Ishikawa (cell line): ENCODE data around the gene AMMECR1.

Experiments used
- CEBPB ChIP-seq: IDR thresholded peaks from 2 replicates; pipeline ENCODE4 v1.6.1; 2012
- CREB1 ChIP-seq: IDR thresholded peaks from 2 replicates; pipeline ENCODE4 v1.6.1; 2012; ENCODE audit warnings: low read depth
- EGR1 ChIP-seq: IDR thresholded peaks from 2 replicates; pipeline ENCODE4 v1.6.1; 2012
- EP300 ChIP-seq: IDR thresholded peaks from 2 replicates; pipeline ENCODE4 v1.6.1; 2012; ENCODE audit warnings: borderline replicate concordance
- FOXM1 ChIP-seq: IDR thresholded peaks from 2 replicates; pipeline ENCODE4 v1.6.1; 2012; ENCODE audit warnings: low read depth, borderline replicate concordance
- MAX ChIP-seq: IDR thresholded peaks from 2 replicates; pipeline ENCODE4 v1.6.1; 2012
- NFIC ChIP-seq: IDR thresholded peaks from 2 replicates; pipeline ENCODE4 v1.6.1; 2012
- RAD21 ChIP-seq: IDR thresholded peaks from 2 replicates; pipeline ENCODE4 v1.6.1; 2012; ENCODE audit warnings: low read depth
- REST ChIP-seq: IDR thresholded peaks from 2 replicates; pipeline ENCODE4 v1.6.1; 2012; ENCODE audit warnings: low read depth, mild to moderate bottlenecking
- TAF1 ChIP-seq: IDR thresholded peaks from 2 replicates; pipeline ENCODE4 v1.6.1; 2012; ENCODE audit warnings: low read depth, mild to moderate bottlenecking
- TCF12 ChIP-seq: IDR thresholded peaks from 2 replicates; pipeline ENCODE4 v1.6.1; 2012; ENCODE audit warnings: low read depth
- TEAD4 ChIP-seq: IDR thresholded peaks from 2 replicates; pipeline ENCODE4 v1.6.1; 2012
- USF1 ChIP-seq: IDR thresholded peaks from 2 replicates; pipeline ENCODE4 v1.6.1; 2012
- YY1 ChIP-seq: IDR thresholded peaks from 2 replicates; pipeline ENCODE4 v1.6.1; 2012; ENCODE audit warnings: low read depth
- ZBTB7A ChIP-seq: IDR thresholded peaks from 2 replicates; pipeline ENCODE4 v1.6.1; 2012; ENCODE audit warnings: low read depth

Gene AMMECR1

GRCh38 chrX:110302975-110303374 lies 14.9 kb downstream of the AMMECR1 start:
- TF ChIP-seq CREB1 (no peak), NFIC (no peak), EGR1 (no peak), TEAD4 (no peak), YY1 (no peak), CEBPB (no peak), FOXM1 (no peak), TAF1 (no peak)

GRCh38 chrX:110301194-110301593 lies 16.7 kb downstream of the AMMECR1 start:
- TF ChIP-seq TCF12 (no peak), TEAD4 (no peak)

DNA sequence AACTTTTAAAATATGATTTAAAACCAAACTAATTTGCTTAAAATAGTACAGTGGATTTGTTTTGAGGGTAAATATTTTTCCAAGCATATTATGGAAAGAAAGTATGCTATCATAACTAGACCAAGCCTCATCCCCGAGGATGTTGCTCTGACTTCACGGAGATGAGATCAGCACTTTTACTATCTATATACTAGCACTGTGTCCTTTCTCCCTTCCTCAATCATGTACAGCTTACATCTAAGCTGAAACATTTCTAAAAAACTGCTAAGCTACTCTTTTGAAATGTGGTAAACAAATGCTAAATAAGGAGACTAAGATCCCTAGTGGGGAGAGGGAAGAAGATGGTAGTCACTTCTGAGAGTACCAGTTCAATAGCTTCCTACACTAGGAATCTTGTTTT lies 23.8 kb downstream of the AMMECR1 start:
- TF ChIP-seq TCF12 (no peak), NFIC (no peak), CREB1 (no peak)

- TF ChIP-seq NFIC (no peak), TAF1 (no peak), EGR1 (no peak), TEAD4 (no peak), TCF12 (no peak), USF1 (no peak), ZBTB7A (no peak), REST (no peak), RAD21 (no peak), EP300 (no peak), YY1 (no peak), FOXM1 (no peak), MAX (no peak), CEBPB (no peak), CREB1 (no peak)
These were observed 24.2 kb downstream of the AMMECR1 start for GRCh38 chrX:110293658-110294057.

DNA sequence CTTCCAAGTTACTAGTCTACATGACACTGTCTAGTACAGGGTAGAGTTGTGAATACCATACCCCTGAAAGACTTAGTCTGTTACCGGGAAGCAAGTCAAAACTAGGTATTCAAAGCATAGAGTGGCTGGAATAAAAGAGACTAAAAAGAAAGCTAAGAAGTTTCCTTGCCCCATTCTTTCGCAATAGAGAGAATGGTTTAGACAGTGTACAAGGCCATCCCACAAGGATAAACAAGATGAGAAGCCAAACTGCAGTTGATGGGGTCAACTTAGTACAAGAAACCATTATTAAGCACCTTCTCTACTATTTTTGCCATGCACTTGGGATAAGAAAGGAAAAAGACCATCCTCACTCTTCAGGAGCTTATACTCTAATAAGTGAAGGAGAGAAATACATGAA lies 30.3 kb downstream of the AMMECR1 start:
- TF ChIP-seq REST (no peak), TAF1 (no peak), CREB1 (no peak), EP300 (no peak), NFIC (no peak), EGR1 (no peak), USF1 (no peak), MAX (no peak), RAD21 (no peak), FOXM1 (no peak), TCF12 (no peak)

DNA sequence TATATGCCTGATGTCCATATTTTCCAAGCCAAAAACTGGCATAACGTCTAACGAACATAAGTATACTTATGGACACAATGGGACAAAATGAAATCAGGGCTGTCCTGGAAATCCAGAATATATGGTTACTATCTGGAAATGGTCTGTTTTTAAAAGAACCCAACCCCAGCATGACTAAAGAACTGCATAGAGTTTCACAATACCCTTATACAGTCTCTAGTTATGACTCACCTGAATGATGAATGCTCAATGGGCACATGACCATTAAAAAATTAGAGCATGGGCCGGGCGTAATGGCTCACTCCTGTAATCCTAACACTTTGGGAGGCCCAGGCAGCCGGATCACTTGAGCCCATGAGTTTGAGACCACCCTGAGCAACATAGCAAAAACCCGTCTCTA lies 31.8 kb downstream of the AMMECR1 start:
- TF ChIP-seq USF1, result peak; percentile 59
- TF ChIP-seq TEAD4, result no peak
- TF ChIP-seq CEBPB, result peak; percentile 68
- no peak for TF ChIP-seq FOXM1

- TF ChIP-seq NFIC (no peak), ZBTB7A (no peak), FOXM1 (no peak), EGR1 (no peak), CREB1 (no peak), TEAD4 (no peak), RAD21 (no peak), MAX (no peak), TCF12 (no peak), TAF1 (no peak), CEBPB (no peak), EP300 (no peak), REST (no peak), YY1 (no peak), USF1 (no peak)
These were observed 33.7 kb downstream of the AMMECR1 start for GRCh38 chrX:110284159-110284558.
